ENCODE data around the gene CARM1.

Gene CARM1

DNA sequence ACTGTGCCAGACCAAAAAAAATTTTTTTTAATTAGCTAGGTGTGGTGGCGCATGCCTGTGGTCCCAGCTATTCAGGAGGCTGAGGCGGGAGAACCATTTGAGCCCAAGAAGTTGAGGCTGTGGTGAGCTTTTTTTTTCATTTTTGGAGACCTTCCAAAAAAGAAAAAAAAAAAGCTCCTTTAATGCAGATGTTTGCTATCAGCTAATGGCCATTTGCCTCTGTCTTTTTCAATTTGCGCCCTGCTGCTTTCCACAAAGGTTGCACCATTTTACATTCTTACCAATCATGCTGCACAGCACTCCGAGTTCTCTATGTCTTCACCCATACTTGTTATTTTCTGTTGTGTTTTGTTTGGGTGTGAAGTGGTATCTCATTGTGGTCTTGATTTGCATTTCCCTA is 73.9 kb downstream of the CARM1 start:
- H3K4me3 ChIP-seq (ENCODE audit: low read length), result no peak overlapping the region

DNA sequence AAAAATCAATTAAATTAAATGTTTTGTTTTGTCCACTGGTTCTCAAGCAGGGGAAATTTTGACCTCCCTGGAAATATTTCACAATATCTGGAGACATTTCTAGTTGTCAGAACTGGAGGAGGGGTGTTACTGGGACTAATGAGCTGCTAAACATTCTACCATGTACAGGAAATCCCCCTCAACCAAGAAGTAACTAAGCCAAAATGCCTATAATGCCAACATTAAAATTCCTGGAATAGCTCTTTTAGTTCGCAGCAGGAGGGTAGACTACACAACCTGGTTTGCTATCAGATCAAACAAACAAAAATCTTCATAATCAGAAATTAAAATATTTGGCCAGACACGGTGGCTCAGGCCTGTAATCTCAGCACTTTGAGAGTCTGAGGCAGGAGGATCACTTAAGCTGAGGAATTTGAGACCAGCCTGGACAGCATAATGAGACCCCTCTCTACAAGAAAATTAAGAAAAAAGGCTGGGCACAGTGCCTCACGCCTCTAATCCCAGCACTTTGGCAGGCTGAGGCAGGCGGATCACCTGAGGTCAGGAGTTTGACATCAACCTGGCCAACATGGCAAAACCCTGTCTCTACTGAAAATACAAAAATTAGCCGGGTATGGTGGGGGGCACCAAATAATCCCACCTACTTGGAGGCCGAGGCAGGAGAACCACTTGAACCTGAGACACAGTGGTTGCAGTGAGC is 75.8 kb downstream of the CARM1 start:
- no peak for TF ChIP-seq ZNF274 (IDR thresholded peaks at IDR 0.05; ENCODE audit: low read depth, low read length)
- H3K4me3 ChIP-seq (ENCODE audit: low read length), result no peak overlapping the region

More for the DNA sequence above, 73.9 kb downstream of the CARM1 start:
- TF ChIP-seq ZNF274 (IDR thresholded peaks at IDR 0.05; ENCODE audit: low read depth, low read length), result no peak

DNA sequence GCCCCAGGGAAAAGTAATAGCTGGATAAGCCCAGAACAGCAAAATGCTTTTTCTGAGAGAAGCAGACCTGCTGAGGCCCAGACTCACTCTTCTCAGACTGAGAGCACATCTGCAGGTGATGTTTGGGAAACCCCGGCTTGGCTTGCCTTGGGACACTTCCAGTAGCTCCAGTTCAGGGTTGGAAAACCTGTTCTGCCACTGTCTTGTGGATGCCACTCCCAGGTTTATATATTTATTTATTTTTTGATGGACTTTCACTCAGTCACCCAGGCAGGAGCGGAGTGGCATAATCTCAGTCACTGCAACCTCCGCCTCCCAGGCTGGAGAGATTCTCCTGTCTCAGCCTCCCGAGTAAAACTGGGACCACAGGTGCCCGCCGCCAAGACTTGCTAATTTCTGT is 81.5 kb downstream of the CARM1 start:
- no peak overlapping the region for H3K4me3 ChIP-seq (ENCODE audit: low read length)
- no peak for TF ChIP-seq ZNF274 (IDR thresholded peaks at IDR 0.05; ENCODE audit: low read depth, low read length)

DNA sequence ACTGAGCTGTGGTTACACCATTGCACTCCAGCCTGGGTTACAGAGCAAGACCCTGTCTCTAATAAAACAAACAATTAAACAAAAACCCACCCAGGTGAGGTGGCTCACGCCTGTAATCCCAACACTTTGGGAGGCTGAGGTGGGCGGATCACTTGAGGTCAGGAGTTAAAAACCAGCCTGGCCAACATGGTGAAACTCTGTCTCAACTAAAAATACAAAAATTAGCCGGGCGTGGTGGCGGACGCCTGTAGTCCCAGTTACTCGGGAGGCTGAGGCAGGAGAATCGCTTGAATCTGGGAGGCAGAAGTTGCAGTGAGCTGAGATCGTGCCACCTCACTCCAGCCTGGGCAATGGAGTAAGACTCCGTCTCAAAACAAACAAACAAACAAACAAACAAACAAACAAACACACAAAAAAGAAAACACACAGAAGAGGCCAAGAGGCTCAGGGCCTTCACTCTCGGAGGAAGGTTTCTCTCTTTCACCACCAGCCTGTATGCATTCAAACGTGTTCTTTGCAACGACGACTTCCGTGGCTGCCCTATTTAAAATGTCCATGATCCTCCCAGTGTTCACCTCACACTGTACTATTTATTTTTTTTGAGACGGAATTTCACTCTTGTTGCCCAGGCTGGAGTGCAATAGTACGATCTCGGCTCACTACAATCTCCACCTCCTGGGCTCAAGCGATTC is 88.1 kb downstream of the CARM1 start:
- peak overlapping the region; percentile 70; the same call in 1 of the 2 replicates for H3K4me3 ChIP-seq (ENCODE audit: low read length)

DNA sequence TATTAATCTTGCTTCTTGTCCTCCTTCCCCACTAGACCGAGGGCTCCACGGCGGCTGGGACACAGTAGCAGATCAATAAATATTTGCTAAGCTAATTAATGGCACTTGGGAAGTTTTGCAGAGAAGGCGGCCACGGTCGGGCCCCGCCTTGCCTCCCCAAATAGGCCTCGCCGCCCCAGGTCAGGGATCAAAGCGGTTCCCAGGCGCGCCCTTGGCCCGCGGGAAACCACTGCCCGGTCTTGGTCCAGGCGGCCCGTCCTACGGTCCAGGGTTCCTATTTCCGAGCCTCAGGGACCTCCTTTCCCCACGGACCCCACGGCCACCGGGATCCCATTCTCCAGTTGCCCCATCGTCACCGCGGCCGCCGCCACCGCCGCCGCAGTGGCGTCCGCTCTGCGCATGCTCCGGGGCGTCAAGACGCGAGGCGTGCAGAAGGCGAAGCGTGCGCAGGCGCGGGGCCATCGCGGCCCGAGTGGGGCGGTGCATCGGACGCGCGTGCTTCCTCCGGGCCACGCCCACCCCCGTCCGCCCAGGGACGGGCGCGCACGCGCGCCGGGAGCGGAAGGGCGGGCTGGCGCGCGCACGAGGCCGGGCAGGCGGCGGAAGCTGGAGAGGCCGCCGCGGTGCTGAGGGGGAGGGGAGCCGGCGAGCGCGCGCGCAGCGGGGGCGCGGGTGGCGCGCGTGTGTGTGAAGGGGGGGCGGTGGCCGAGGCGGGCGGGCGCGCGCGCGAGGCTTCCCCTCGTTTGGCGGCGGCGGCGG is 89.1 kb downstream of the CARM1 start, which contains the start of gene SMARCA4:
TSS of gene SMARCA4 (plus strand) at position 717 of the 759 bp plus-strand sequence. CDS start 23,122 bp downstream, outside the sequence.
- H3K4me3 ChIP-seq (ENCODE audit: low read length), result peak within 1 kb of the TSS; percentile 83
- TF ChIP-seq ZNF274 (IDR thresholded peaks at IDR 0.05; ENCODE audit: low read depth, low read length), result no peak

DNA sequence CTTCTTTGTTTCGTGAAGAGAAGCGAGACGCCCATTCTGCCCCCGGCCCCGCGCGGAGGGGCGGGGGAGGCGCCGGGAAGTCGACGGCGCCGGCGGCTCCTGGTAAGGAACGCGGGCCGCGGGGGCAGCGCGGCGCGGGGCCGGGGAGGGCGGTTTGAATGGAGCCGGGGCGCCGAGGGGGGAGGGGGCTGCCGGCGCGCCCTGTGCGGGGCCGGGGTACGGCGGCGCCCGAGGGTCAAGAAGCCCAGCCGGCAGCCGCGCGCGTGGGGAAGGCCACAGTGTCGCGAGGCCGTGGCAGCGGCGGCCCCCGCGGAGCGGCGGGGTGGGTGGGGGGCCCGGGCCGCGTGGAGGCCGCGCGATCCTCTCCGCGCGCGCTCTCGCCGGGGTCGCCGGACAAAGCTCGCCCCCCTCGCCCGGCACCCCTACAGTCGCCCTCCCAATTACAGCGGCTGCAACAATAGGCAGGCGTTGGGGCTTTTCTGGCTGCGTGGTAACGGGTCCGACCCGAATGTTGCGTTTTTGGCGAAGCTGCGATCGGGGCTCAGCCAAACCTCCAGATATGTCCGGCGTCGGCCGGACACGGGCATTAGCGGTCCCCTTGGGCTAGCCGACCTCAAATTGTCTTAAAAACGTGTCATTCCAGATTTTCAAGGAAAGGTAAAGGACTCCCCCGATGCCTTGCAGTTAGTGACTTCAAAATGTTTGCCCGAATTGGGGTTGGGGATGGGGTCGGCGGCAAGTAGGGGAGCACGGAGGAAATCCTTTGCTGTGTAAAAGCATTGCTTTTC is 89.9 kb downstream of the CARM1 start:
- no peak for TF ChIP-seq ZNF274 (IDR thresholded peaks at IDR 0.05; ENCODE audit: low read depth, low read length)

DNA sequence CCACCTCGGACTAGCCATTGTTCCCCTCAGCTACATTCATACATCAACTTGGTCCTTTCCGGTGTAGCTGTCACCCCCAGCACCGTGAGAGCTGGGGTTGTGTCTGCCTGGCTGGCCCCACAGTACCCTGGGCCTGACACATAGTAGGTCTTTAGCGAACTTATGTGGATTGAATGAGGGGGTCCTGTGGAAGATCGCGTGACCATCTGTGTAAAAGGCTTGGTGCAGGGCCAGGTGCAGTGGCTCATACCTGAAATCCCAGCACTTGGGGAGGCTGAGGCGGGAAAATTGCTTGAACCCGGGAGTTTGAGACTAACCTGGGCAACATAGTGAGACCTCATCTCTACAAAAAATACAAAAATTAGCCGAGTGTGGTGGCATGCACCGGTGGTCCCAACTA is 91.5 kb downstream of the CARM1 start:
- TF ChIP-seq ZNF274 (IDR thresholded peaks at IDR 0.05; ENCODE audit: low read depth, low read length), result no peak
- H3K4me3 ChIP-seq (ENCODE audit: low read length), result peak overlapping the region; percentile 4; the same call in 1 of the 2 replicates

More for the DNA sequence above, 89.9 kb downstream of the CARM1 start:
- H3K4me3 ChIP-seq (ENCODE audit: low read length), result peak overlapping the region; percentile 83

DNA sequence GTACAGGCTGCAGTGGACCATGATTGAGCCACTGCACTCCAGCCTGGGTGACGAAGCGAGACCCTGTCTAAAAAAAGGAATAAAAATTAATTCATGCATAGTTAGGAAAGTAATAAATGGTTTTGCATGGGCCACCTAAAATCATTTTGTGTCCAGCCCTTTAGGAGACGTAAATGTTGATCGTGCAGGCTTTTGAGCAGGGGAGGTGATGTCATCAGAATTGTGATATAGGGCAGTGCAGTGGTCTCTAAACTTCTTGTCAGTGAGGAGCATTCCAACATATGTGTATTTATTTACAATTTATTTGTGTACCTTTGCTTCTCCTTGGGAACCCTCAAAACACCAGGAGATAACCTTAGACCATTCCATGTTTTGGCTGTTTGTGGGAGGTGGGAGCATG is 92.5 kb downstream of the CARM1 start:
- H3K4me3 ChIP-seq (ENCODE audit: low read length), result peak overlapping the region; percentile 8; the same call in 1 of the 2 replicates
- no peak for TF ChIP-seq ZNF274 (IDR thresholded peaks at IDR 0.05; ENCODE audit: low read depth, low read length)

DNA sequence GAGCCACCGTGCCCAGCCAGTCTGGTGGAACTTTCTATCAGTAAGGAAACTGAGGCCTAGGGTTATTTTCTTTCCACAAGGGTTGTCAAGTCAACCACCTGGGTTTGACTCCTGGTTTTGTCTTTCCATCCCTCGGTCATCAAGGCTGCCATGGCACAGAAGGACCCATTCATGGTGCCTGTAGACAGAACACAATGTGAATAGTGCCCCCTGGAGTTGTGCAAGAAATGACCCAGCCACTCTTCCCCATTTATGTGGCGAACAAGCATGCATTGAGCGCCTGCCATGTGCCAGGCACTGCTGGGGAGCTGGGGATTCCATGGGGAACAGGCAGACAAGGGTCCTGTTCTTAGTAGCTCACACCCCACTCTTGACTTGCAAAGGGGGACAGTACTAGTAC is 93.5 kb downstream of the CARM1 start:
- no peak for TF ChIP-seq ZNF274 (IDR thresholded peaks at IDR 0.05; ENCODE audit: low read depth, low read length)
- H3K4me3 ChIP-seq (ENCODE audit: low read length), result no peak overlapping the region

DNA sequence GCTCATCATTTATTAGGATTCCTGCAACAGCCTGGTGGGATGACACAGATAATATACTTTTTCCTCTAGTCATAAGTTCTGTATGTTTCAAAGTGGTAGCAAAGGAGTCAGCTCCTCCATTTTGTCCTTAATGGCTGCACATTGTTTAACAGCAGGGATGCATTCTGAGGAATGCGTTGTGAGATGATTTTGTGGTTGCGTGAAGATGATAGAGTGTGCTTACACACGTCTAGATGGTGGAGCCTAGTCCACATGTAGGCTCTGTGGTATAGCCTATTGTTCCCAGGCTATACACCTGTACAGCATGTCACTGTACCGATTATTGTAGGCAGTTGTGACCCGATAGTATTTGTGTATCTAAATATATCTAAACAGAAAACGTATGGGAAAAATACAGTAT is 94.0 kb downstream of the CARM1 start:
- H3K4me3 ChIP-seq (ENCODE audit: low read length), result no peak overlapping the region
- no peak for TF ChIP-seq ZNF274 (IDR thresholded peaks at IDR 0.05; ENCODE audit: low read depth, low read length)

DNA sequence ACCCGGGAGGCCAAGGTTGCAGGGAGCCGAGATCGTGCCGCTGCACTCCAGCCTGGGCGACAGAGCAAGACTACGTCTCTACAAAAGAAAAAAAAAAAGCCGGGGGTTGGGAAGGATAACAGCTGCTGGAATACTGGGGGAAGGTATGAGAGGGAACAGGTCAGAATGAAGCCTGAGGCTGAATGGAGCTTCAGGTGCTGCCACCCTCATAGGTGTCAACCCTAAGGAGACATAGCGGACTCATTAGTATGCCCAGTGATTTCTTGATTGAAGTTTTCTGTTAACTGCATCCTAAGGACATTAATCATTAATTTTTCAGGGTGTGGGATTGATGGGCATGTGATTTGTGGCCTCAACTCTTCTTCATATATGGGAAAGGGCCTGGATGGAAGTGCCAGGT is 95.5 kb downstream of the CARM1 start:
- H3K4me3 ChIP-seq (ENCODE audit: low read length), result no peak overlapping the region

DNA sequence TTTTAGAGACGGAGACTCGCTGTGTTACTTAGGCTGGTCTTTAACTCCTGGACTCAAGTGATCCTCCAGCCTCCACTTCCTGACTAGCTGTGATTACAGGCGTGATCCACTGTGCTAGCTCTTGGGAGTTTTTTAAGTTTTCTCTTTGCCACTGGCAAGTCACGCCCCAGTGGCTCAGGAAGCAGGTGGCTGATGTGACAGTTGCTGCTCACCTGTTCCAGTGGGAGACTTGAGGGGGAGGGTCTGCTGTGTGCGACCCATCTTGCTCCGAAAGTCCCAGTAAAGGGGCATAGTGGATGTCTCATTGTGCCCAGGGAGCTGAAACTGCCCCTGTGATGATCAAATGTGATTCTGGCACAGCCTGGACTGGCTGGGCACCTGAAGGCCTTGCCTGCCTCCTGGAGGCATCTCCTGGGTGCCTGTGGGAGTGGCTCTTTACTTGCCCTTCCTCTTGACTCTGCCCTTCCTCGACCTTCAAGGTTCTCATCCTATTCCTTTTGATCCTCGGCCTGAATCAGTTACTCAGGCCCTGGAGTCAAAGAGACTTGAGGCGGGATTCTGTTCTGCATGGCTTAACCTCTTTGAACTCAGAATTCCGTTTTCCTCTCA is 97.3 kb downstream of the CARM1 start:
- no peak for TF ChIP-seq ZNF274 (IDR thresholded peaks at IDR 0.05; ENCODE audit: low read depth, low read length)
- peak overlapping the region; percentile 3; the same call in 1 of the 2 replicates for H3K4me3 ChIP-seq (ENCODE audit: low read length)

More for the DNA sequence above, 95.5 kb downstream of the CARM1 start:
- TF ChIP-seq ZNF274 (IDR thresholded peaks at IDR 0.05; ENCODE audit: low read depth, low read length), result no peak

DNA sequence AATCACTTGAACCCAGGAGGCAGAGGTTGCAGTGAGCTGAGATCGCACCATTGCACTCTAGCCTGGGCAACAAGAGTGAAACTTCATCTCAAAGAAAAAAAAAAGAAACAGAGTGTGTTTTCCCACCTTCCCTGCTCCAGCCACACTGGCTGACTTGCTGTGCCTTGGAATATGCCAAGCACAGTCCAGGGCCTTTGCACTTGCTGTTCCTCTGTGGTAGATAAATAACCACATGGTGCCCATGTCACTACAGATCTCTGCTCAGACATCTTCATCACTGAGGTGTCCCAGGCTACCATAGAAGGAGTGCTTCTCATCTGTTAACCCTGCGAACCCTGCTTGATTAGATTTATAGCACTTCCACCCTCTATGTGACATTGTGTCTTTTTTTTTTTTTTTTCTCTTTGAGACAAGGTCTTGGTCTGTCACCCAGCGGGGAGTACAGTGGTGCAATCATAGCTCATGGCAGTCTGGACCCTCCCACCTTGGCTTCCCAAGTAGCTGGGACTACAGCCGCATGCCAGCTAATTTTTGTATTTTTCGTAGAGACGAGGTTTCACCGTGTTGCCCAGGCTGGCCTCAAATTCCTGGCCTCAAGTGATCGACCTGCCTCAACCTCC is 99.9 kb downstream of the CARM1 start:
- H3K4me3 ChIP-seq (ENCODE audit: low read length), result no peak overlapping the region
- no peak for TF ChIP-seq ZNF274 (IDR thresholded peaks at IDR 0.05; ENCODE audit: low read depth, low read length)
